Panc1 (cell line): ENCODE results near the gene POLD2. TPM values are rescaled to one million over a fixed set of nuclear protein-coding genes. Genes with fewer than 3 reads are reported as not detected.

Source experiments
- ATAC-seq: fragments of 200-7000 bp; cut with Tn5 transposase; 2 replicates; pipeline ENCODE4 v1.9.1; 2020; ENCODE audit warnings: mild to moderate bottlenecking, moderate library complexity
- BruUV-seq: library from RNA; stranded (reverse); fragments of 400-500 nt; replicated peaks from 2 replicates; lab custom pipeline; 2021; lab: Mats Ljungman, UMichigan
- CTCF ChIA-PET: fragments of 300-600 bp; sonication (Branson Sonifier 250); formaldehyde crosslinking; loops from one replicate; lab custom pipeline; 2022; ENCODE audit warnings: antibody characterized with exemption; lab: Charles Lee
- POLR2A ChIA-PET: fragments of 300-600 bp; sonication (Branson Sonifier 250); formaldehyde crosslinking; loops from one replicate; lab custom pipeline; 2022; ENCODE audit warnings: antibody characterized with exemption; lab: Charles Lee
- DNase-seq: peaks from one replicate; pipeline ENCODE4 v3.0.0-alpha.2; 2010; ENCODE audit warnings: low read depth, low spot score
- H3K27ac ChIP-seq: 2 replicates; pipeline ENCODE4 v1.5.1; 2011; ENCODE audit warnings: mild to moderate bottlenecking, low read length, inconsistent platforms
- H3K27me3 ChIP-seq: fragments of 200-500 bp; sonication (Bioruptor generic); 2 replicates; pipeline ENCODE4 v1.6.0; 2014; ENCODE audit warnings: low read length, inconsistent platforms; ENCODE audit not compliant: control insufficient read depth, insufficient read depth
- H3K36me3 ChIP-seq: fragments of 200-500 bp; sonication (Bioruptor generic); 2 replicates; pipeline ENCODE4 v1.5.1; 2014; ENCODE audit warnings: inconsistent platforms, mild to moderate bottlenecking, low read length, moderate library complexity; ENCODE audit not compliant: control insufficient read depth, insufficient read depth
- H3K4me1 ChIP-seq: 2 replicates; pipeline ENCODE4 v1.5.1; 2011; ENCODE audit warnings: inconsistent platforms, mild to moderate bottlenecking, low read length, moderate library complexity; ENCODE audit not compliant: control insufficient read depth, insufficient read depth
- H3K4me3 ChIP-seq, 2 experiments: 2 replicates each; pipeline ENCODE4 v1.5.1; 2011 to 2012; ENCODE audit warnings: low read depth in 2 of 2, low read length in 2 of 2, mild to moderate bottlenecking in 2 of 2, inconsistent platforms in 1 of 2, moderate library complexity in 1 of 2
- H3K9me3 ChIP-seq: fragments of 200-500 bp; sonication (Bioruptor generic); 2 replicates; pipeline ENCODE4 v1.5.1; 2014; ENCODE audit warnings: low read depth, mild to moderate bottlenecking, inconsistent platforms, low read length, moderate library complexity; ENCODE audit not compliant: control insufficient read depth, insufficient read depth
- POLR2AphosphoS5 ChIP-seq: IDR thresholded peaks from 2 replicates; pipeline ENCODE4 v1.6.1; 2012; ENCODE audit warnings: mild to moderate bottlenecking, low read depth, low read length, moderate library complexity
- SIN3A ChIP-seq: IDR thresholded peaks from 2 replicates; pipeline ENCODE4 v1.6.1; 2012; ENCODE audit warnings: low read depth, mild to moderate bottlenecking, low read length, moderate library complexity, borderline replicate concordance; ENCODE audit not compliant: insufficient read depth
- TCF7L2 ChIP-seq: IDR thresholded peaks from 2 replicates; pipeline ENCODE4 v1.6.1; 2011; ENCODE audit warnings: mild to moderate bottlenecking, low read depth, low read length, inconsistent platforms
- in situ Hi-C: cut with HindIII; loops from 2 replicates; pipeline ENCODE4 v1.10.0; 2016; ENCODE audit warnings: low sequenced_read_pairs, low pct_unique_long_range_greater_than_20kb
- intact Hi-C: fragments of 100-400 bp; cut with micrococcal nuclease; formaldehyde crosslinking; loops from one replicate; pipeline ENCODE4 v1.10.0; 2022; ENCODE audit not compliant: unreplicated experiment
- total RNA-seq: library from RNA; stranded (reverse); gene quantifications from one replicate; pipeline ENCODE4 v1.2.1, GENCODE V29; 2021; ENCODE audit not compliant: unreplicated experiment
- TF ChIP-seq, protein P1 (sequence below), 2 experiments: IDR thresholded peaks; 2 replicates each; pipeline ENCODE4 v1.6.1; 2011 to 2012; ENCODE audit warnings: low read depth in 2 of 2, control low read depth in 1 of 2, low read length in 1 of 2, mild to moderate bottlenecking in 1 of 2, moderate library complexity in 1 of 2; ENCODE audit not compliant: insufficient read depth in 1 of 2
- TF ChIP-seq, protein P2 (sequence below): fragments of 450-650 bp; IDR thresholded peaks from 2 replicates; pipeline ENCODE4 v1.5.1; 2017; ENCODE audit warnings: mild to moderate bottlenecking

The POLD2 gene
- total RNA-seq, 1 experiment from 2014 or later: 195 TPM

GRCh38 chr7:44121761-44122420 is 1.5 kb downstream of the POLD2 start:
- ATAC-seq: no peak
- no peaks in the 10 kb centered on the region for H3K27me3 ChIP-seq
- H3K36me3 ChIP-seq: peaks cover 19% of the 10 kb centered on the region
- peaks cover 11% of the 10 kb centered on the region for H3K4me1 ChIP-seq
- intact Hi-C loops: no loop called here
- CTCF ChIA-PET: interaction anchor here (0.7 kb wide), 1 partner anchor 74 kb away, joined by 4 read pairs; no protein-coding TSS in a partner anchor
- H3K27ac ChIP-seq: peak overlapping the region; percentile 97
- DNase-seq: no peak
- POLR2A ChIA-PET: no interaction called here
- in situ Hi-C loops: no loop called here
- BruUV-seq: no TSS peak
- no peaks in the 10 kb centered on the region for H3K9me3 ChIP-seq
- peak overlapping the region in 1 of 2 experiments; percentile 87; a peak in 2 of 4 replicates for H3K4me3 ChIP-seq
- TF ChIP-seq, protein P1, sequence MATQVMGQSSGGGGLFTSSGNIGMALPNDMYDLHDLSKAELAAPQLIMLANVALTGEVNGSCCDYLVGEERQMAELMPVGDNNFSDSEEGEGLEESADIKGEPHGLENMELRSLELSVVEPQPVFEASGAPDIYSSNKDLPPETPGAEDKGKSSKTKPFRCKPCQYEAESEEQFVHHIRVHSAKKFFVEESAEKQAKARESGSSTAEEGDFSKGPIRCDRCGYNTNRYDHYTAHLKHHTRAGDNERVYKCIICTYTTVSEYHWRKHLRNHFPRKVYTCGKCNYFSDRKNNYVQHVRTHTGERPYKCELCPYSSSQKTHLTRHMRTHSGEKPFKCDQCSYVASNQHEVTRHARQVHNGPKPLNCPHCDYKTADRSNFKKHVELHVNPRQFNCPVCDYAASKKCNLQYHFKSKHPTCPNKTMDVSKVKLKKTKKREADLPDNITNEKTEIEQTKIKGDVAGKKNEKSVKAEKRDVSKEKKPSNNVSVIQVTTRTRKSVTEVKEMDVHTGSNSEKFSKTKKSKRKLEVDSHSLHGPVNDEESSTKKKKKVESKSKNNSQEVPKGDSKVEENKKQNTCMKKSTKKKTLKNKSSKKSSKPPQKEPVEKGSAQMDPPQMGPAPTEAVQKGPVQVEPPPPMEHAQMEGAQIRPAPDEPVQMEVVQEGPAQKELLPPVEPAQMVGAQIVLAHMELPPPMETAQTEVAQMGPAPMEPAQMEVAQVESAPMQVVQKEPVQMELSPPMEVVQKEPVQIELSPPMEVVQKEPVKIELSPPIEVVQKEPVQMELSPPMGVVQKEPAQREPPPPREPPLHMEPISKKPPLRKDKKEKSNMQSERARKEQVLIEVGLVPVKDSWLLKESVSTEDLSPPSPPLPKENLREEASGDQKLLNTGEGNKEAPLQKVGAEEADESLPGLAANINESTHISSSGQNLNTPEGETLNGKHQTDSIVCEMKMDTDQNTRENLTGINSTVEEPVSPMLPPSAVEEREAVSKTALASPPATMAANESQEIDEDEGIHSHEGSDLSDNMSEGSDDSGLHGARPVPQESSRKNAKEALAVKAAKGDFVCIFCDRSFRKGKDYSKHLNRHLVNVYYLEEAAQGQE (IDR thresholded peaks at IDR 0.05; ENCODE audit: insufficient read depth in 1 of 2, low read depth in 2 of 2, low read length in 1 of 2): no peak
- TF ChIP-seq TCF7L2 (no peak), POLR2AphosphoS5 (no peak), SIN3A (no peak)
- TF ChIP-seq, protein P2, sequence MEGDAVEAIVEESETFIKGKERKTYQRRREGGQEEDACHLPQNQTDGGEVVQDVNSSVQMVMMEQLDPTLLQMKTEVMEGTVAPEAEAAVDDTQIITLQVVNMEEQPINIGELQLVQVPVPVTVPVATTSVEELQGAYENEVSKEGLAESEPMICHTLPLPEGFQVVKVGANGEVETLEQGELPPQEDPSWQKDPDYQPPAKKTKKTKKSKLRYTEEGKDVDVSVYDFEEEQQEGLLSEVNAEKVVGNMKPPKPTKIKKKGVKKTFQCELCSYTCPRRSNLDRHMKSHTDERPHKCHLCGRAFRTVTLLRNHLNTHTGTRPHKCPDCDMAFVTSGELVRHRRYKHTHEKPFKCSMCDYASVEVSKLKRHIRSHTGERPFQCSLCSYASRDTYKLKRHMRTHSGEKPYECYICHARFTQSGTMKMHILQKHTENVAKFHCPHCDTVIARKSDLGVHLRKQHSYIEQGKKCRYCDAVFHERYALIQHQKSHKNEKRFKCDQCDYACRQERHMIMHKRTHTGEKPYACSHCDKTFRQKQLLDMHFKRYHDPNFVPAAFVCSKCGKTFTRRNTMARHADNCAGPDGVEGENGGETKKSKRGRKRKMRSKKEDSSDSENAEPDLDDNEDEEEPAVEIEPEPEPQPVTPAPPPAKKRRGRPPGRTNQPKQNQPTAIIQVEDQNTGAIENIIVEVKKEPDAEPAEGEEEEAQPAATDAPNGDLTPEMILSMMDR: no peak

- TF ChIP-seq SIN3A (no peak), TCF7L2 (no peak), POLR2AphosphoS5 (no peak)
- TF ChIP-seq, protein P1 (IDR thresholded peaks at IDR 0.05; ENCODE audit: insufficient read depth in 1 of 2, low read depth in 2 of 2, low read length in 1 of 2): no peak
- TF ChIP-seq, protein P2: no peak
- BruUV-seq: no TSS peak
- peaks cover 11% of the 10 kb centered on the region for H3K4me1 ChIP-seq
- ChIA-PET CTCF (no interaction called here), POLR2A (interaction anchor here (0.6 kb wide), 1 partner anchor 13 kb away, joined by 8 read pairs; no protein-coding TSS in a partner anchor)
- H3K27ac ChIP-seq: no peak overlapping the region
- no peaks in the 10 kb centered on the region for H3K27me3 ChIP-seq
- no peak overlapping the region for H3K4me3 ChIP-seq
- intact Hi-C loops (no loop called here), in situ Hi-C loops (no loop called here)
- no peak for DNase-seq
- ATAC-seq: no peak
- no peaks in the 10 kb centered on the region for H3K9me3 ChIP-seq
- H3K36me3 ChIP-seq: peaks cover 19% of the 10 kb centered on the region
Measured at GRCh38 chr7:44120395-44120794, 3.0 kb downstream of the POLD2 start.
